Hepatocyte (in vitro differentiated cells): ENCODE results near the gene SGO1.

Experiments
- CTCF ChIP-seq: fragments of 200-600 bp; sonication (generic); IDR thresholded peaks from 2 replicates; pipeline ENCODE4 v1.5.1; 2016; ENCODE audit warnings: antibody characterized with exemption, mild to moderate bottlenecking; ENCODE audit not compliant: poor library complexity
- EZH2 ChIP-seq: fragments of 200-600 bp; sonication (generic); IDR thresholded peaks from 2 replicates; pipeline ENCODE4 v1.6.1; 2016; ENCODE audit warnings: antibody characterized with exemption, mild to moderate bottlenecking, borderline replicate concordance

GRCh38 chr3:20137647-20138046 is 48.4 kb downstream of the SGO1 start:
- no peak for TF ChIP-seq CTCF
- TF ChIP-seq EZH2: no peak
